Psoas muscle (tissue), 8 donors: ENCODE results near the gene GAS2. TPM values are rescaled to one million over a fixed set of nuclear protein-coding genes. Genes with fewer than 3 reads are reported as not detected.

Source experiments
- ATAC-seq, 4 donors: fragments of 200-7000 bp; cut with Tn5 transposase; one replicate each; pipeline ENCODE4 v1.9.1; 2020; ENCODE audit warnings: moderate library complexity in 3 of 4, mild to moderate bottlenecking in 2 of 4
- DNase-seq, 2 donors: peaks; one replicate each; pipeline ENCODE4 v3.0.0-alpha.2; 2020
- H3K27ac ChIP-seq: fragments of 200-600 bp; one replicate; pipeline ENCODE4 v1.8.0; 2022
- H3K27me3 ChIP-seq, 3 donors: fragments of 200-600 bp in 1 of 3; one replicate each; pipeline versions ENCODE4 v1.6.1 to v1.8.0; 2013 to 2022; ENCODE audit warnings: low read length in 2 of 3, mild to moderate bottlenecking in 2 of 3, moderate library complexity in 1 of 3; ENCODE audit not compliant: insufficient read depth in 3 of 3
- H3K36me3 ChIP-seq, 2 donors: fragments of 200-600 bp in 1 of 2; one replicate each; pipeline versions ENCODE4 v1.6.1 to v1.8.0; 2013 to 2022; ENCODE audit warnings: low read depth in 1 of 2, mild to moderate bottlenecking in 1 of 2, moderate library complexity in 1 of 2; ENCODE audit not compliant: insufficient read depth in 1 of 2
- H3K4me1 ChIP-seq: fragments of 200-600 bp; one replicate; pipeline ENCODE4 v1.8.0; 2022
- H3K4me3 ChIP-seq: fragments of 200-600 bp; one replicate; pipeline ENCODE4 v1.8.0; 2022; ENCODE audit warnings: mild to moderate bottlenecking
- H3K9me3 ChIP-seq: fragments of 200-600 bp; one replicate; pipeline ENCODE4 v1.8.0; 2022
- WGBS, 3 donors: extraction: QIAGEN DNeasy Blood & Tissue Kit; methylation state at CpG; one replicate each; pipeline versions ENCODE4 v1.1.6 to v1.1.7; 2013; 5-methylcytosine and 5-hydroxymethylcytosine counted together
- intact Hi-C, 2 donors: fragments of 100-400 bp; cut with DNase I; formaldehyde crosslinking; loops; one replicate each; pipeline versions ENCODE4 v1.11.0 to v1.14.2; 2022
- polyA plus RNA-seq, 3 donors: library from polyadenylated mRNA; stranded (reverse); fragments of 200-250 nt; gene quantifications; one replicate each; pipeline ENCODE4 v1.2.3, GENCODE V29; 2013
- total RNA-seq, 4 donors: library from RNA; stranded (reverse); fragmentation: NEBNext Ultra II Directional in 2 of 4; extraction: Animal tissue kit (Norgen Biotek cat#: 25700) in 2 of 4; gene quantifications; one replicate each; pipeline versions ENCODE4 v1.2.1 to v1.2.4, GENCODE V29; 2021 to 2023
- TF ChIP-seq, protein P1 (sequence below): fragments of 200-600 bp; IDR thresholded peaks from one replicate; pipeline ENCODE4 v1.8.0; 2022; ENCODE audit warnings: antibody characterized with exemption
- donor health status: healthy with polysubstance abuse.
- donor health status: DM: no; HTN: no; CAD: no; lungs with moderate emphysema.
- donor health status: Bipolar disorder and iron deficiency.
- donor health status: healthy.
- donor health status: DM: yes; HTN: yes; CAD: no.
- donor health status: DM: no; HTN: no; CAD: no.
- donor health status: DM: no; HTN: no; CAD: no.
- donor health status: DM: yes; HTN: yes; CAD: no.

GAS2 gene
- total and polyA plus RNA-seq, 7 donors: 0.51 to 4.6 (median 2.8) TPM

DNA sequence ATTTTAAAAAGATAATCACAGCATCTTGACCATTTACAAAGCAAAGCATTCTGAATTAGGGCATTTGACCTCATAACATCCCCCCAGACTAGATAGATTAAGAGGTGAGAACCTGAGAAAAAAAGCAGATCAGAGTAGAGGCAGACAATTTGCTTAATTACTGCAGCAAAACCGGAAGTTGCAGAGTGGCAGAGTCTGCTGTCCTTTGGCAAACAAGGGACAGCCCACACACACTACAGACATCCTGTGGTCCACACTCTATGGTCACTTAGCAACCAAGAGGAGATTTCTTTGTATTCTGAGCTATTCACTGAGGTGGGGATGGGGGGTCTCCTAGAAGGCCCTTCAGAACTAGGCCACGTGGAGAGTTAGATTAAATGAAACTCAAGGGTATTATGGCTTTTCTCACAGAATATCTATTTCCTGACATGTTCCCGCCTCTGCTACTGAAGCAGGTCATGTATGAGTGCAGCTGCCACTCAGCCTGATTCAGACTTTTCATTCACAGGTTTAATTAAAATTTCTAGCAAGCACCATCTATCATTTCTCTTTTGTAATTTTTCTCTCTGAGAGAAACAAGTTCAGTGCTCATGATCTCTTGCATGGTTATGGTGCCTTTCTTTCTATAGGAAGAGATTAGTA is 114.7 kb downstream of the GAS2 start:
- Histone ChIP-seq H3K4me3 (no peak overlapping the region), H3K9me3 (no peaks in the 10 kb centered on the region), H3K27me3 (no peaks in the 10 kb centered on the region), H3K36me3 (no peaks in the 10 kb centered on the region), H3K27ac (no peak overlapping the region), H3K4me1 (no peaks in the 10 kb centered on the region)
- no peak for ATAC-seq
- DNase-seq: no peak
- intact Hi-C loops: no loop called here
- 44 to 49% (median 46%) methylated on average over 3 of the region's 3 CpGs for WGBS, 3 donors
- TF ChIP-seq, protein P1, sequence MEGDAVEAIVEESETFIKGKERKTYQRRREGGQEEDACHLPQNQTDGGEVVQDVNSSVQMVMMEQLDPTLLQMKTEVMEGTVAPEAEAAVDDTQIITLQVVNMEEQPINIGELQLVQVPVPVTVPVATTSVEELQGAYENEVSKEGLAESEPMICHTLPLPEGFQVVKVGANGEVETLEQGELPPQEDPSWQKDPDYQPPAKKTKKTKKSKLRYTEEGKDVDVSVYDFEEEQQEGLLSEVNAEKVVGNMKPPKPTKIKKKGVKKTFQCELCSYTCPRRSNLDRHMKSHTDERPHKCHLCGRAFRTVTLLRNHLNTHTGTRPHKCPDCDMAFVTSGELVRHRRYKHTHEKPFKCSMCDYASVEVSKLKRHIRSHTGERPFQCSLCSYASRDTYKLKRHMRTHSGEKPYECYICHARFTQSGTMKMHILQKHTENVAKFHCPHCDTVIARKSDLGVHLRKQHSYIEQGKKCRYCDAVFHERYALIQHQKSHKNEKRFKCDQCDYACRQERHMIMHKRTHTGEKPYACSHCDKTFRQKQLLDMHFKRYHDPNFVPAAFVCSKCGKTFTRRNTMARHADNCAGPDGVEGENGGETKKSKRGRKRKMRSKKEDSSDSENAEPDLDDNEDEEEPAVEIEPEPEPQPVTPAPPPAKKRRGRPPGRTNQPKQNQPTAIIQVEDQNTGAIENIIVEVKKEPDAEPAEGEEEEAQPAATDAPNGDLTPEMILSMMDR: no peak

- Histone ChIP-seq H3K4me3 (no peak overlapping the region), H3K36me3 (no peaks in the 10 kb centered on the region), H3K9me3 (no peaks in the 10 kb centered on the region), H3K27ac (no peak overlapping the region), H3K27me3 (no peaks in the 10 kb centered on the region), H3K4me1 (no peaks in the 10 kb centered on the region)
- ATAC-seq (peak in 3 of 4 donors; percentile 41 to 59 (median 54)), DNase-seq (no peak)
- intact Hi-C loops: loop anchor here (5.0 kb wide), 3 partner anchors 113 to 453 kb away; partner anchors contain the start of gene GAS2 (in 1 of the 2)
- TF ChIP-seq, protein P1: no peak
Measured at GRCh38 chr11:22785251-22785650, 118.8 kb downstream of the GAS2 start.

DNA sequence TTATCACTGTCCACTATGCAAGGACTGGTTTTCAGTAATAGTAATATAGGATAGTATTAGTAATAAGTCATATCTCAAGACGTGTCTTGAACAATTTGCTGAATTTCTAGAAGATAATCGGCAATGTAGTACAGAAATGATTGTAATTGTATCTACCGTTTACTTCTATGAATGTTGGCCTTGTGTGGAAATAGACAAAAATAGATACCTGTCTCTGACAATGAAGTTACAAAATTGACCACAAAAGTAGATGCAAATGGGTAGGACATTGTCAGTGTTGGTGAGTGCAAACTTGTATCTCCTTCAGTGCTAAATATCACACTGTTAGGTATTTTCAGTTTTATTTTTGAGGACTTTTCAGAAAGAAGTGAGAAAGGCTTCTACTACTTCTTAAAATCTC is 120.1 kb downstream of the GAS2 start:
- ATAC-seq (no peak), DNase-seq (no peak)
- intact Hi-C loops: loop anchor here (2.0 to 5.0 kb wide), 4 partner anchors 114 to 454 kb away; partner anchors contain the start of gene GAS2 (in 1 of the 2)
- Histone ChIP-seq H3K4me3 (no peak overlapping the region), H3K9me3 (no peaks in the 10 kb centered on the region), H3K27me3 (no peaks in the 10 kb centered on the region), H3K4me1 (no peaks in the 10 kb centered on the region), H3K27ac (no peak overlapping the region), H3K36me3 (no peaks in the 10 kb centered on the region)
- TF ChIP-seq, protein P1: no peak
- 73 to 92% (median 78%) methylated on average over 3 of the region's 3 CpGs for WGBS, 3 donors

DNA sequence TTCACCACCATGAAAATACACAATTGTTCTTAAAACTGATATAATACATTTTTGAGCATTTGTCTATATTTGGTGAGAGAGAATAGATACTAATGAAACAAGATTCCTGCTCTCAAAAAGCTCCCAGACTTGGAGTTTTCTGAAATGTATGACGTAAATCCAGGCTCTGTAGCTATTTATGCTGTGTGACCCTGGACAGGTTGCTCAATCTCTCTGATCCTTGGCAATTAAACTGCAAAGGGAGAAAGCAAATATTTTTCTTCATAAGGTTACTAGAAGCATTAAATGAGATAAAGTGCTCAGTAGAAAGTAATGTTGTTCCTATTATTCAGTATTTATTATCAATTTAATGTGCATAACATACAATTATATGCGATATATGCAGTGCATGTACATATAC is 120.6 kb downstream of the GAS2 start:
- no peak overlapping the region for H3K4me3 ChIP-seq
- intact Hi-C loops: loop anchor here (2.0 to 5.0 kb wide), 4 partner anchors 115 to 455 kb away; partner anchors contain the start of gene GAS2 (in 1 of the 2)
- no peaks in the 10 kb centered on the region for H3K27me3 ChIP-seq
- H3K4me1 ChIP-seq: no peaks in the 10 kb centered on the region
- ATAC-seq (no peak), DNase-seq (no peak)
- no peaks in the 10 kb centered on the region for H3K9me3 ChIP-seq
- 68 to 74% (median 73%) methylated on average over 2 of the region's 2 CpGs for WGBS, 3 donors
- TF ChIP-seq, protein P1: no peak
- no peaks in the 10 kb centered on the region for H3K36me3 ChIP-seq
- no peak overlapping the region for H3K27ac ChIP-seq
